GM19397 (cell line): Measurements from ENCODE around the gene EVX2.

Experiments used
- ATAC-seq: cut with Tn5 transposase; IDR thresholded peaks from one replicate; pipeline ENCODE4 v1.9.1; 2021; ENCODE audit warnings: mild to moderate bottlenecking, moderate library complexity; ENCODE audit not compliant: unreplicated experiment

Gene EVX2

GRCh38 chr2:176083796-176084261, at the start of gene EVX2:
Gene EVX2, minus strand, starts transcription at chr2:176083962. Its CDS starts 186 bp downstream, at chr2:176083776.
- ATAC-seq = no peak

GRCh38 chr2:176133389-176133788, 49.6 kb upstream of the EVX2 start:
- ATAC-seq = no peak

GRCh38 chr2:176132205-176133171, 48.7 kb upstream of the EVX2 start:
- no peak for ATAC-seq

GRCh38 chr2:176131848-176132158, 48.0 kb upstream of the EVX2 start:
- ATAC-seq = no peak

GRCh38 chr2:176130957-176131847, 47.4 kb upstream of the EVX2 start:
- ATAC-seq = no peak

GRCh38 chr2:176130147-176130956, 46.6 kb upstream of the EVX2 start:
- no peak for ATAC-seq

- no peak for ATAC-seq
Observed at GRCh38 chr2:176129813-176130146, 46.0 kb upstream of the EVX2 start.

GRCh38 chr2:176128982-176129796, 45.4 kb upstream of the EVX2 start, which contains the start of gene HOXD8:
Gene HOXD8, plus strand, starts transcription at chr2:176129705. Its CDS starts 662 bp downstream, at chr2:176130367.
- ATAC-seq = no peak

- ATAC-seq = no peak
Observed at GRCh38 chr2:176128172-176128981, 44.6 kb upstream of the EVX2 start.

- no peak for ATAC-seq
Observed at GRCh38 chr2:176127774-176128072, 44.0 kb upstream of the EVX2 start.

- no peak for ATAC-seq
Observed at GRCh38 chr2:176126929-176127773, 43.4 kb upstream of the EVX2 start.

- ATAC-seq = no peak
Observed at GRCh38 chr2:176125772-176126054, 42.0 kb upstream of the EVX2 start.

GRCh38 chr2:176124947-176125771, 41.4 kb upstream of the EVX2 start:
- ATAC-seq = no peak

GRCh38 chr2:176124110-176124946, 40.6 kb upstream of the EVX2 start:
- ATAC-seq = no peak

- ATAC-seq = no peak
Observed at GRCh38 chr2:176123411-176124109, 39.8 kb upstream of the EVX2 start.

- no peak for ATAC-seq
Observed at GRCh38 chr2:176122683-176123410, 39.1 kb upstream of the EVX2 start, which contains the start of gene HOXD9. Gene HOXD9, plus strand, starts transcription at chr2:176122719. Its CDS starts 50 bp downstream, at chr2:176122769.
